NCI-H187 (cell line): Measurements from ENCODE around the gene IL12B.
"Not testable (repeated sequence)": the region's sequence is repeated elsewhere in the genome, so short reads cannot be mapped to it uniquely, and the experiment has no call there.

Experiments used
- DNase-seq, 2 experiments: peaks; one replicate each; lab custom pipeline; 2025; lab: John Stamatoyannopoulos, UW

Gene IL12B

GRCh38 chr5:159294921-159295320 lies 35.4 kb downstream of the IL12B start:
- DNase-seq: no peak

GRCh38 chr5:159290741-159291140 lies 39.5 kb downstream of the IL12B start:
- no peak for DNase-seq

GRCh38 chr5:159286420-159287035 lies 43.8 kb downstream of the IL12B start:
- DNase-seq: no peak

- DNase-seq: no peak
These were observed 55.6 kb downstream of the IL12B start for GRCh38 chr5:159274676-159275075.

- no peak for DNase-seq
These were observed 56.4 kb downstream of the IL12B start for GRCh38 chr5:159273923-159274322.

GRCh38 chr5:159269723-159270122 lies 60.6 kb downstream of the IL12B start:
- DNase-seq: no peak

- DNase-seq: not testable (repeated sequence)
These were observed 63.5 kb downstream of the IL12B start for GRCh38 chr5:159266764-159267163.
